Panc1 (cell line): Measurements from ENCODE around the gene TNFSF11. TPM values are rescaled to one million over a fixed set of nuclear protein-coding genes. Genes with fewer than 3 reads are reported as not detected.

Source experiments
- ATAC-seq: fragments of 200-7000 bp; cut with Tn5 transposase; 2 replicates; pipeline ENCODE4 v1.9.1; 2020; ENCODE audit warnings: mild to moderate bottlenecking, moderate library complexity
- BruUV-seq: library from RNA; stranded (reverse); fragments of 400-500 nt; replicated peaks from 2 replicates; lab custom pipeline; 2021; lab: Mats Ljungman, UMichigan
- CTCF ChIA-PET: fragments of 300-600 bp; sonication (Branson Sonifier 250); formaldehyde crosslinking; loops from one replicate; lab custom pipeline; 2022; ENCODE audit warnings: antibody characterized with exemption; lab: Charles Lee
- POLR2A ChIA-PET: fragments of 300-600 bp; sonication (Branson Sonifier 250); formaldehyde crosslinking; loops from one replicate; lab custom pipeline; 2022; ENCODE audit warnings: antibody characterized with exemption; lab: Charles Lee
- DNase-seq: peaks from one replicate; pipeline ENCODE4 v3.0.0-alpha.2; 2010; ENCODE audit warnings: low read depth, low spot score
- H3K27ac ChIP-seq: 2 replicates; pipeline ENCODE4 v1.5.1; 2011; ENCODE audit warnings: mild to moderate bottlenecking, low read length, inconsistent platforms
- H3K27me3 ChIP-seq: fragments of 200-500 bp; sonication (Bioruptor generic); 2 replicates; pipeline ENCODE4 v1.6.0; 2014; ENCODE audit warnings: low read length, inconsistent platforms; ENCODE audit not compliant: control insufficient read depth, insufficient read depth
- H3K36me3 ChIP-seq: fragments of 200-500 bp; sonication (Bioruptor generic); 2 replicates; pipeline ENCODE4 v1.5.1; 2014; ENCODE audit warnings: inconsistent platforms, mild to moderate bottlenecking, low read length, moderate library complexity; ENCODE audit not compliant: control insufficient read depth, insufficient read depth
- H3K4me1 ChIP-seq: 2 replicates; pipeline ENCODE4 v1.5.1; 2011; ENCODE audit warnings: inconsistent platforms, mild to moderate bottlenecking, low read length, moderate library complexity; ENCODE audit not compliant: control insufficient read depth, insufficient read depth
- H3K4me3 ChIP-seq, 2 experiments: 2 replicates each; pipeline ENCODE4 v1.5.1; 2011 to 2012; ENCODE audit warnings: low read depth in 2 of 2, low read length in 2 of 2, mild to moderate bottlenecking in 2 of 2, inconsistent platforms in 1 of 2, moderate library complexity in 1 of 2
- H3K9me3 ChIP-seq: fragments of 200-500 bp; sonication (Bioruptor generic); 2 replicates; pipeline ENCODE4 v1.5.1; 2014; ENCODE audit warnings: low read depth, mild to moderate bottlenecking, inconsistent platforms, low read length, moderate library complexity; ENCODE audit not compliant: control insufficient read depth, insufficient read depth
- CTCF ChIP-seq: fragments of 450-650 bp; IDR thresholded peaks from 2 replicates; pipeline ENCODE4 v1.5.1; 2017; ENCODE audit warnings: mild to moderate bottlenecking
- POLR2AphosphoS5 ChIP-seq: IDR thresholded peaks from 2 replicates; pipeline ENCODE4 v1.6.1; 2012; ENCODE audit warnings: mild to moderate bottlenecking, low read depth, low read length, moderate library complexity
- REST ChIP-seq, 2 experiments: IDR thresholded peaks; 2 replicates each; pipeline ENCODE4 v1.6.1; 2011 to 2012; ENCODE audit warnings: low read depth in 2 of 2, control low read depth in 1 of 2, low read length in 1 of 2, mild to moderate bottlenecking in 1 of 2, moderate library complexity in 1 of 2; ENCODE audit not compliant: insufficient read depth in 1 of 2
- SIN3A ChIP-seq: IDR thresholded peaks from 2 replicates; pipeline ENCODE4 v1.6.1; 2012; ENCODE audit warnings: low read depth, mild to moderate bottlenecking, low read length, moderate library complexity, borderline replicate concordance; ENCODE audit not compliant: insufficient read depth
- TCF7L2 ChIP-seq: IDR thresholded peaks from 2 replicates; pipeline ENCODE4 v1.6.1; 2011; ENCODE audit warnings: mild to moderate bottlenecking, low read depth, low read length, inconsistent platforms
- in situ Hi-C: cut with HindIII; loops from 2 replicates; pipeline ENCODE4 v1.10.0; 2016; ENCODE audit warnings: low sequenced_read_pairs, low pct_unique_long_range_greater_than_20kb
- intact Hi-C: fragments of 100-400 bp; cut with micrococcal nuclease; formaldehyde crosslinking; loops from one replicate; pipeline ENCODE4 v1.10.0; 2022; ENCODE audit not compliant: unreplicated experiment
- total RNA-seq: library from RNA; stranded (reverse); gene quantifications from one replicate; pipeline ENCODE4 v1.2.1, GENCODE V29; 2021; ENCODE audit not compliant: unreplicated experiment

The TNFSF11 gene
- total RNA-seq, 1 experiment from 2014 or later: not detected

GRCh38 chr13:42607546-42607945, 33.6 kb downstream of the TNFSF11 start:
- ChIA-PET POLR2A (no interaction called here), CTCF (no interaction called here)
- TF ChIP-seq REST (IDR thresholded peaks at IDR 0.05; ENCODE audit: insufficient read depth in 1 of 2, low read depth in 2 of 2, low read length in 1 of 2) (no peak), TCF7L2 (no peak), POLR2AphosphoS5 (no peak), SIN3A (no peak), CTCF (no peak)
- no peak overlapping the region for H3K4me3 ChIP-seq
- H3K4me1 ChIP-seq: no peaks in the 10 kb centered on the region
- H3K9me3 ChIP-seq: no peaks in the 10 kb centered on the region
- intact Hi-C loops: no loop called here
- no peaks in the 10 kb centered on the region; the same call in 1 of the 2 replicates for H3K27me3 ChIP-seq
- DNase-seq (no peak), ATAC-seq (no peak)
- BruUV-seq: no TSS peak
- no peak overlapping the region for H3K27ac ChIP-seq
- H3K36me3 ChIP-seq: no peaks in the 10 kb centered on the region
- in situ Hi-C loops: no loop called here

- no peak overlapping the region for H3K27ac ChIP-seq
- POLR2A ChIA-PET: no interaction called here
- H3K9me3 ChIP-seq: no peaks in the 10 kb centered on the region
- no TSS peak for BruUV-seq
- CTCF ChIA-PET: no interaction called here
- intact Hi-C loops (no loop called here), in situ Hi-C loops (no loop called here)
- H3K27me3 ChIP-seq: no peaks in the 10 kb centered on the region; the same call in 1 of the 2 replicates
- no peak overlapping the region for H3K4me3 ChIP-seq
- ATAC-seq: no peak
- H3K4me1 ChIP-seq: no peaks in the 10 kb centered on the region
- no peak for TF ChIP-seq REST (IDR thresholded peaks at IDR 0.05; ENCODE audit: insufficient read depth in 1 of 2, low read depth in 2 of 2, low read length in 1 of 2)
- TF ChIP-seq CTCF: no peak
- no peak for TF ChIP-seq TCF7L2
- no peak for TF ChIP-seq POLR2AphosphoS5
- TF ChIP-seq SIN3A: no peak
- H3K36me3 ChIP-seq: no peaks in the 10 kb centered on the region
- no peak for DNase-seq
Measured at GRCh38 chr13:42610649-42611048, 36.7 kb downstream of the TNFSF11 start.
